Stimulated activated CD8-positive, alpha-beta memory T cell treated with anti-CD3 and anti-CD28 coated beads, Interleukin-15, amount 100 ng/mL, for 24 hours (primary cell): Measurements from ENCODE around the gene CUX1.
"Not testable (repeated sequence)": the region's sequence is repeated elsewhere in the genome, so short reads cannot be mapped to it uniquely, and the experiment has no call there.

Source experiments
- DNase-seq: peaks from one replicate; pipeline ENCODE4 v3.0.0-alpha.2; 2020; ENCODE audit warnings: low read depth

The CUX1 gene

GRCh38 chr7:102288285-102288930 lies 471.0 kb downstream of the CUX1 start:
- no peak for DNase-seq

GRCh38 chr7:102289057-102289456 lies 471.6 kb downstream of the CUX1 start:
- DNase-seq = no peak

GRCh38 chr7:102291056-102291915 lies 473.9 kb downstream of the CUX1 start:
- no peak for DNase-seq

- no peak for DNase-seq
Observed at GRCh38 chr7:102291916-102292267, 474.5 kb downstream of the CUX1 start.

GRCh38 chr7:102292813-102293798 lies 475.7 kb downstream of the CUX1 start:
- DNase-seq = no peak

- no peak for DNase-seq
Observed at GRCh38 chr7:102294589-102294988, 477.2 kb downstream of the CUX1 start.

- DNase-seq = no peak
Observed at GRCh38 chr7:102295346-102296178, 478.1 kb downstream of the CUX1 start.

GRCh38 chr7:102296179-102296438 lies 478.7 kb downstream of the CUX1 start:
- no peak for DNase-seq

GRCh38 chr7:102296514-102296913 lies 479.1 kb downstream of the CUX1 start:
- no peak for DNase-seq

- no peak for DNase-seq
Observed at GRCh38 chr7:102297487-102298218, 480.2 kb downstream of the CUX1 start.

GRCh38 chr7:102300643-102301221 lies 483.3 kb downstream of the CUX1 start:
- DNase-seq = no peak

- not testable (repeated sequence) for DNase-seq
Observed at GRCh38 chr7:102301367-102301766, 483.9 kb downstream of the CUX1 start.

GRCh38 chr7:102302025-102302424 lies 484.6 kb downstream of the CUX1 start:
- DNase-seq = no peak

- DNase-seq = no peak
Observed at GRCh38 chr7:102303669-102304422, 486.4 kb downstream of the CUX1 start.

- no peak for DNase-seq
Observed at GRCh38 chr7:102304668-102305067, 487.2 kb downstream of the CUX1 start.

GRCh38 chr7:102305414-102306268 lies 488.2 kb downstream of the CUX1 start:
- no peak for DNase-seq

- DNase-seq = no peak
Observed at GRCh38 chr7:102306916-102307677, 489.7 kb downstream of the CUX1 start.

GRCh38 chr7:102310414-102310815 lies 493.0 kb downstream of the CUX1 start:
- DNase-seq = no peak
